GM18520 (cell line): ENCODE data around the gene DEPDC4.

Experiments used
- ATAC-seq: cut with Tn5 transposase; IDR thresholded peaks from one replicate; pipeline ENCODE4 v1.9.1; 2021; ENCODE audit not compliant: unreplicated experiment

DEPDC4 gene

DNA sequence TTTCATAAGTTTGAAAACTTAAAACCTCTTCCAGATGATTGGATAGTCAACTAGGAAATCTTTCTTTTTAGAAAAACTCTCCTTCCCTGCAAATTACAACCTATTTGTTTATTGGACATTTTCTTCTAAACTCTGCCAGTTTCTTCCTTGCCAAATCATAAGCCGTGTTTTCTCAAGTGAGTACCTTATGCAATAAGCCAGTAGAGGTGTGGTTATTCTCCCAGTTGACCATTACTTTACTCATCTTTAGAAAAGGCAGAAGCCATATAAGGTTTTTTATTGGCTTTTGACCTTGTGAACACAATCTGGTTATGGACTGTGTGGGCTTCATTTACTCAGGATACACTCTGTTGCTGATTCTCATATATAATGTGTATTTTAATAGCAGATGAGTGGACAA, 51.7 kb downstream of the DEPDC4 start:
- ATAC-seq, result no peak

DNA sequence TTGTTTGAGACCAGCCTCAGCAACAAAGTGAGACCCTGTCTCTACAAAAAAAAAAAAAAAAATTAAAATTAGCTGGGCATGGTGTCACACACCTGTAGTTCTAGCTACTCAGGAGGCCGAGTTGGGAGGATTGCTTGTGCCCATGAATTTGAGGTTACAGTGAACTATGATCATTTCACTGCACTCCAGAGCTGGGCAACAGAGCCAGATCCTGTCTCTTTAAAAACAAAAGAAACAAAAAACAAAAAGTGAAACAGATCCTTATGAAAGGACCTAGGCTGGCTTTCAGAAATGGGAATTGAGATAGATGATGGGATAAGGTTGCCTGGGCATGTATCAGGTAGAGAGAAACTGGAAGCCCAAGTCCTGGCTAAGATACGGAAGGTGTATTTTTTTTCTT, 52.4 kb downstream of the DEPDC4 start:
- ATAC-seq, result no peak

DNA sequence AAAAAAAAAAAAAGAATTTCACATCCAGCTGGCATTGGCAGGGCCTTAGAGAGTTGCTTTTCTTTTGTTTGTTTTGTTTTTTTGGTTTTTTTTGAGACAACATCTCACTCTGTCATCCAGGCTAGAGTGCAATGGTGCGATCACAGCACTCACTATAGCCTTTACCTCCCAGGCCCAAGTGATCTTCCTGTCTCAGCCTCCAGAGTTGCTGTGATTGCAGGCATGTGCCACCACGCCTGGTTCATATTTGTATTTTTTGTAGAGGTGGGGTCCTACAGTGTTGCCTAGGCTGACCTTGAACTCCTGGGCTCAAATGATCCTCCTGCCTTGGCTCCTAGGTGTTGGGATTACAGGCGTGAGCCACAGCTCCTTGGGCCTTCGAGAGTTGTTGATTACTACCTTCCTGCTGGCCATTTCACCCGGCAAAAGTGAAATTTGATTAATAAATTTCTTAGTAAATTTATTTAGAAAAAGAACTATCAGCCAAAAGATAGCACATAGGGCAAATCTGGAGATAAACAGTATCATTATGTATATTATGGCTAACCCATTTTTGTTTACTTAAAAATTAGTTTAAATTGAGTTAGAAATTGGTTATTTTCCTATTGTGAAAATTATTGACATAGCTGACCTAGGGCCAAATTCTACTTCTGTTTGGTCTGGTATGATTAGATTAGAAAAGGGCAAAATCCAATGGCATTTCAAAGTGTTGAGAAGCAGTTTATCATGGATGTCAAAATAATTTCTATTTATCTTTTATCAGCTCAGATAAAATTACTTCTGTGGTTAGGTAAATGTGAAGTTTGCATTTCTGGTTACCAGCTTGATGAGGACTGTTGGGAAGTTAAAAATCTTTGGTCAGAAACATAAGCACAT, 53.6 kb downstream of the DEPDC4 start:
- ATAC-seq, result no peak

DNA sequence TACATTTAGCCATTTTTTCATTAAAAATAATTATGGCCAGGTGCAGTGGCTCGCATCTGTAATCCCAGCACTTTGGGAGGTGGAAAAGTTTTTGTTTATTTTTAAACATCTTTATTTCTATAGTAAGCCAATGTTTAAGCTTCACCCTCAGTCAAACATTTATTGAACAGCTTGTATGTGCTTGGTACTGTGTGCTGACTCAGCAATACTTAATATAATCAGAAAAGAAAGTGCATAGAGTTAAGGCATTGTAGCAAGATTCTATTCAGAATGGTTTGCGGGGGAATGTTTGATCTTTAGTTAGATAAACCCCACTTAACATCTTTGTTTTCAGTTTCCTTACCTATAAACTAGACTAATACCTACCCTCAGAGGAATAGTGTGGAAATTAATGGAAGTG, 55.2 kb downstream of the DEPDC4 start:
- ATAC-seq, result no peak

DNA sequence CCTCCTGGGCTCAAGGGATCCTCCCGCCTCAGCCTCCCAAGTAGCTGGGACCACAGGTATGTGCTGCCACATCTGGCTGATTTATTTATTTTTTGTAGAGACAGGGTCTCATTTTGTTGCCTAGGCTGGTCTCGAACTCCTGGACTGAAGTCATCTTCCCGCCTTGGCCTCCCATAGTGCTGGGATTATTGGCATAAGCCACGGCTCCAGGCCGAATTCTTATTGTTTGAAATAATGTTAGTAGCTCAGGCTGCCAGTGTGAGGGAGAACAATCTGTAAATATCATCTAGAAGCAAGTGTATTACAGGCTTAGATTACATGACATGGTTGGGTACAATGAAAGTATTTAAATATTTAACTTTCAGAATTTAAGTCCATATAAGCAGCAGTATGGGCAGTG, 58.0 kb downstream of the DEPDC4 start:
- no peak for ATAC-seq

DNA sequence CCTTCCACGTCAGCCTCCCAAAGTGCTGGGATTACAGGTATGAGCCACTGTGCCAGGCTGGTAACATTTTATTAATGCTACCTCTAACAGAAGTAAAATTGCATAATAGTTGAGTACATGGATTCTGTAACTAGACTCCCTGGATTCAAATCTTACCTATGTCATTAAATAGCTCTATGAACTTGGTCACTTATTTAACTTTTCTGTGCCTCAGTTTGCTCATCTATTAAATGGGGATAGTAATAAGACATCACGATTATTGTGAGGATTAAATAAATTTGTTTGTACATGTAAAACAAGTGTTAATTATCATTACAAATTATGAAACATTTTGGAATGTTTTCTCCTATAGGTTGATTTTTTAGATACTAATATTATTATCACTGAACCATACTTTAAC, 59.6 kb downstream of the DEPDC4 start:
- ATAC-seq, result no peak

DNA sequence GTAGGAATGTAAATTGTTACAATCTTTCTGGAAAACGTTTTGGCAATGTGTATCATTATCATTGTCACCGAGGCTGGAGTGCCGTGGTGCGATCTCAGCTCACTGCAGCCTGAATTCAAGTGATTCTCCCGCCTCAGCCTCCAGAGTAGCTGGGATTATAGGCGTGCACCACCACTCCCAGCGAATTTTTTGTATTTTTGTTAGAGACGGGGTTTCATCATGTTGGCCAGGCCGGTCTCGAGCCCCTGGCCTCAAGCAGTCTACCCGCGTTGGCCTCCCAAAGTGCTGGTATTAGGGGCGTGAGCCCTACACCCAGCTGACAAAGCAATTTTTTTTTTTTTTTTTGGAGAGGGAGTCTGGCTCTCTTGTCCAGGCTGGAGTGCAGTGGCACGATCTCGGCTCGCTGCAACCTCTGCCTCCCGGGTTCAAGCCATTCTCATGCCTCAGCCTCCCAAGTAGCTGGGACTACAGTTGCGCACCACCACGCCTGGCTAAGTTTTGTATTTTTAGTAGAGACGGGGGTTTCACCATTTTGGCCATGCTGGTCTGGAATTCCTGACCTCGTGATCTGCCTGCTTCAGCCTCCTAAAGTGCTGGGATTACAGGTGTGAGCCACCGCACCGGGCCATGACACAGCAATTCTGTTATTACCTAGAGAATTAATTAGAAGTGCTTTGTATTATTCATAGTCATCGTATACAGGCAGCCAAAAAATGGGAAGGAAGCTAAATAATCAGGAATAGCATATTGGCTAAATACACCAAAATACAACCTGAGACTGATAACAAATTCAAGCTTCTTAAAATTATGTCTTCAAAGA, 65.1 kb downstream of the DEPDC4 start:
- ATAC-seq, result no peak

DNA sequence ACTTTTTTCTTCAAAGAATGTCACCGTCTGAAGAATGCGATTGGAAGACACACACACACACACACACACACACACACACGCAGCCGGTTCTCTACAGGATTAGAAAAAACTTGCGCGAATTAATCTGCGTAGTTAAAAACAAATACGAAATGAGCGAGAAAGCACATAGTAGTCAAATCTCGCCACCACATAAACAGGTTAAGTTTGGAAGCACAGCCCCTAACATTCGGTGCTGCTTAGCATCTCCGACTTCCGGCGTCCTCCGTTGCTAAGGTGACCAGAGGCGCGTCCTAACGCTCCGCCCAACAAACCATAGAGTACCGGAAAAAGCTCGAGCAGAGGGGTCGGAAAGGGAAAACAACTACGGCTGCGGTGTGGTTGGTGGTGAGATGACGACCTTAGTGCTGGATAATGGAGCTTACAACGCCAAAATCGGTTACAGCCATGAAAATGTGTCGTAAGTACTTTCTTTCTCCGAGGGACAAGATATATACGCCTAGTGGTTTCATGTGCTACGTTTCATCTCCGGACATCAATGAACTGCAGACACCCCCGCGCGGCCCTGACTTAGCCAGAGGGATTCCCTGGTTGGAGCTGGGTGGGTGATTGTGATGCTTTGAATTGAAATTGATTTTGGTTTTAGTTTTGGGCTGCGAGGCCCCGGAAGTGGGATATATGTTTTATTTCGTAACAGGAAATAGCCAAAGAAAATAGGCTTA, 66.3 kb downstream of the DEPDC4 start, which contains the start of gene ACTR6:
Gene ACTR6, plus strand, starts transcription at position 353 of the 719 bp plus-strand sequence. Its CDS starts 37 bp downstream, at position 390.
- peak; percentile 96 for ATAC-seq

DNA sequence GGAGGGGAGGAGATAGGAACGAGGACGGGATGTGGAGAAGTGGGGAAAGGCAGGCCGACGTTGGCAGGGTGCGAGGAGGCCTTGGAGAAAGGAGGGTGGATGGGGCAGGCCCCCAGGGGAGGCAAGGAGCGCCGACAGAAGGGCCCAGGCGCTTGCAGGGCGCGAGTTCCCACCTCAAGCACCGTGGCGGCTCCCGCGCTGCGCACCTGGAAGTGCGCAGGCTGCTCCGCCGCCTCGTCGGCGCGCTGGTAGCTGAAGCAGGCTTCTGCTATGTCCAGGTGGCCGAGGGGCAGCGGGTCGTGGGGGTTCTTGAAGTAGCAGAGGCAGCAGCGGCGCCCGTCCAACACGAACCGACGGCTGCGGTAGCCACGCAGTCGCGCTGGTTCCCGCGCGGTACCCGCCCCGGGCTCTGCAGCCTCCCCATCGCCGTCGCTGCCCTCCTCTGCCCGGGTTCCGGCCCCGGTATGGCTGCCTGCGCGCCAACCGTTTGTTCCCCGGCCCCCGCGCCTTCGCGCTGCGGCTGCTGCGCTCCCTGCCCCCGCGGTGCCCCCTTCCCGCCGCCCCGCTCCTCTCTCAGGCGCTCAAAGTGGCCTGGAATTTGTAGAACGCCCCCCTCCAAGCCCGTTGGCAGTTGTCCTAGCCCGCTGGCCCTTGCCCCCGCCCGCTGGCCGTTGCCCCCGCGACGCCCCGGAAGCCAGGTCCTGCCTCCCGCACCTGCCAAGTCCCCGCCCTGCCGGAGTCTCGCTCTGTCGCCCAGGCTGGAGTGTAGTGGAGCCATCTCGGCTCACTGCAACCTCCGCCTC, 67.3 kb downstream of the DEPDC4 start:
- peak; percentile 39 for ATAC-seq

DNA sequence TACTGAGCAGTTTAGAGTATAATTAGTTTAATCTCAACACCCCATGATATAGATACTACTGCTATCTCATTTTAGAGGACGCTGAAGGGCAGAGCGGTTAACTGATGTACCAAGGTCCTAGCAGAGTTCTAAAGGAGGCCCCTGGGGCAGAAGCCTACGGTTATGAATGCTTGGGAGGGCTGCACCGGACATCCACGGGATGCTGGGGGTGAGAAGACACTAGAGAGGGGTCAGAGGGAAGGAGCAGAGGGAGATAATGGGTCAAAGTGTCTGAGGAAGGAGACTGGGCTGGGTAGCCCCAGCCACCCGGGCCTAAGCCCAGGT, 67.9 kb downstream of the DEPDC4 start:
- ATAC-seq, result no peak

DNA sequence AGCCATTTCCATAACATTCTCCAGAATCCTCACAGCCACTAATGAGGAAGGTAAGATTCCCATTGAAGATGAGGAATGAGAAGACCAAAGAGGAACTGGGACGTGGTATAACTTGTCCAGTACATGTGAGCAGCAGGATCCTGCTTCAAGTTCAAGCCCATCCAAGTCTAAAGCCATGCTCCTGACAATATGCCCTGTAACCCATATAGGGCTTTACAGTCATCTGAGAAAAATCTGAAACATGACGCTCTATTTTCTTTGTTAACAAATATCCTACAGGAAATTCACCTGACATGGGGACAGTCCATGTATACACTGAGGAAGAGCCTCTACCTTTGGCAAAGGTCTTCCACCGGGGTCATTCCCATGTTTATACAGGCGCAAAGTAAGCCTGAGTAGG, 69.4 kb downstream of the DEPDC4 start:
- no peak for ATAC-seq

DNA sequence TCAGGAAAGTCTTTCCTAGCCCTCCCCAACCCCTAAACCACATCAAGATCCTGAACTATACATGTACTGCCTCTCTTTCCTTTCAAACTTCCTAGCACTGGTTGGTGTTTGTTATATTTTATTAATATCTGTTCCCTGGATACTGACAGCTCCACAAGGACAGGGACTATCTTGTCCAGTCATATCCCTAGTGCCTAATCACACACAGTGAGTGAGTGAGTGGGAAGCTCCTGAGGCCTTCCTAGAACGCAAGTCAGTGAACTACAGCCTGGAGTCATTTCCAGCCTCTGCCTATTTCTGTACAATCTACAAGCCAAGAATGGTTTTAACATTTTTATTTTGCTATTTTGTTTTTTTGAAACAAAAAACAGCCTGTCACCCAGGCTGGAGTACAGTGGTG, 73.8 kb downstream of the DEPDC4 start:
- no peak for ATAC-seq
